NB4 (cell line): ENCODE results near the gene NCOA3.

Source experiments
- DNase-seq: peaks from one replicate; pipeline ENCODE4 v3.0.0; 2010; ENCODE audit warnings: low read depth
- H3K4me3 ChIP-seq: one replicate; pipeline ENCODE4 v1.5.1; 2011; ENCODE audit warnings: mild to moderate bottlenecking, low read depth, low read length, moderate library complexity
- CTCF ChIP-seq: IDR thresholded peaks from one replicate; pipeline ENCODE4 v1.5.1; 2012; ENCODE audit warnings: low read depth, low read length
- MAX ChIP-seq: IDR thresholded peaks from 2 replicates; pipeline ENCODE4 v1.6.1; 2011; ENCODE audit warnings: low read depth, low read length
- MYC ChIP-seq: IDR thresholded peaks from 2 replicates; pipeline ENCODE4 v1.6.1; 2011; ENCODE audit warnings: low read depth, low read length
- POLR2A ChIP-seq: IDR thresholded peaks from 2 replicates; pipeline ENCODE4 v1.6.1; 2011; ENCODE audit warnings: mild to moderate bottlenecking; ENCODE audit not compliant: insufficient read length; ENCODE audit errors: extremely low read depth

NCOA3 gene

DNA sequence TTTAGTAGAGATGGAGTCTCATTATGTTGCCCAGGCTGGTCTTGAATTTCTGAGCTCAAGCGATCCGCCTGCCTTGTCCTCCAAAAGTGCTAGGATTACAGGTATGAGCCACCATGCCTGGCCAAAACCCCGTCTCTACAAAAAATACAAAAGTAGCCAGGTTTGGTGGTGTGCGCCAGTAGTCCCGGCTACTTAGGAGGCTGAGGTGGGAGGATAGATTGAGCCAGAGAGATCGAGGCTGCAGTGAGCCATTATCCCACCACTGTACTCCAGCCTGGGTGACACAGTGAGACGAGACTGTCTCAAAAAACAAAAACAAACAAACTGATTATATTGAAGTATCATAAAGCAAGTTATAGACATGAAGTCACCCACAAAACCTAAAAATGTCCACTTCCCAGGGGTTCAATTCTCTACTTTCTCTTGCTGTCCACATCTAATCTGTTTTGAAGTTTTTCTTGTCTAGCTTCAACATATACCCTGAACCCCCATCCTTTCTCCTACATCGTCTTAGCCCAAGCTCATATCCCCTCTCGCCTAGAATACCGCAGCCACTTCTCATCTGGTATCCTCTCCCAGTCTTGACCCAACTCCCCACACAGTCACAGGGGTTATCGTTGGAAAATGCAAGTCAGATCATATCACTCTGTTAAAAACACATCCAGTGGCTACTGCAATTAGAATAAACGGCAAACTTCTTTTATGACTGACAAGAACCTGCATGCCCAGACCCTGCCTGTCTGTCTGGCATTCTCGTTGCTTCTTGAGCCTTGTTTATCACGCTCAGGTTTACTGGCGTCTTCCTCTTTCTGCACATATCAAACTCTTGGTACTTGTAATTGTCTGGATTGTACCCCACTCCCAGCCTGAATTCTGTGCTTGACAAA lies 20.1 kb upstream of the NCOA3 start:
- TF ChIP-seq CTCF (no peak), POLR2A (no peak), MAX (no peak), MYC (no peak)
- H3K4me3 ChIP-seq, result no peak overlapping the region
- no peak for DNase-seq

- no peak overlapping the region for H3K4me3 ChIP-seq
- TF ChIP-seq MAX, result no peak
- TF ChIP-seq MYC, result no peak
- TF ChIP-seq CTCF, result no peak
- TF ChIP-seq POLR2A, result no peak
- no peak for DNase-seq
These were observed 19.0 kb upstream of the NCOA3 start for GRCh38 chr20:47482705-47483104.

- DNase-seq, result no peak
- TF ChIP-seq POLR2A (no peak), MAX (no peak), CTCF (no peak), MYC (no peak)
- H3K4me3 ChIP-seq, result no peak overlapping the region
These were observed 17.4 kb upstream of the NCOA3 start for GRCh38 chr20:47484303-47484702.

DNA sequence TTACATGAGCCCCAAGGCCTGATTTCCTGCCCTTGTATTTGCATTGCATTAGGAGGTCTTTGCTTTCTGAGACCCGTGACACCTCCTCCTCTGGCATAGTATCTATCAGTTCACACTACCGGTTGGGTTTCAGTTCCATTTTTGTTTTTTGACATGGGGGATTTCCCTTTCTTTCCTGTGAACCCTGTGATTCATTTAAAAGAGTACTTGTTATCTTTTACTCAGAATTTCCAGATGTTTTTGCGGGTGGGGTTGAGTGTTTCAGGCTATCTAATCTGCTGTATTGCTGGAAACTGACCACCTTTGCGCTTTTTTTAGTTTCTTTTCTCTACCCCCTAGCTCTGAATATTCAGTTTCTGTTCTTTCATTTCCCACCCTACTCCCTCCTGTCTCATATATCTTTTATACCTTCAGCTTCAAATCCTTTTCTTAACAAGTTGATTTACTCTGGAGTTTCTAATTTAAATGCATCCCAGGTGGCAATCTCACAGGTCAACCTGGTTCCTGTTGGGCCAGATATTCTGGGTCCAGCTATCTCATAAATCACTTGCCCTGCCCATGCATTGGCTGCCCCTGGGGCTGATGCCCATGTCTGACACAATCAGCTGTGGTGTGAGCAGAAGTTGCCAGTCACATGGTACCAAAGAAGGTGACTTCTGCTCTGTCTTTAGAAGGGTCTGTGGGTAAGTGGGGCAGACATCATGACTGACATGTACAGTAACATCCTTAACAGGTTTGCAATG lies 14.3 kb upstream of the NCOA3 start:
- no peak overlapping the region for H3K4me3 ChIP-seq
- peak; percentile 45 for DNase-seq
- TF ChIP-seq MYC (no peak), CTCF (no peak), MAX (0 out of 2 replicates have a peak, but pooled peaks have one; percentile 38), POLR2A (no peak)

DNA sequence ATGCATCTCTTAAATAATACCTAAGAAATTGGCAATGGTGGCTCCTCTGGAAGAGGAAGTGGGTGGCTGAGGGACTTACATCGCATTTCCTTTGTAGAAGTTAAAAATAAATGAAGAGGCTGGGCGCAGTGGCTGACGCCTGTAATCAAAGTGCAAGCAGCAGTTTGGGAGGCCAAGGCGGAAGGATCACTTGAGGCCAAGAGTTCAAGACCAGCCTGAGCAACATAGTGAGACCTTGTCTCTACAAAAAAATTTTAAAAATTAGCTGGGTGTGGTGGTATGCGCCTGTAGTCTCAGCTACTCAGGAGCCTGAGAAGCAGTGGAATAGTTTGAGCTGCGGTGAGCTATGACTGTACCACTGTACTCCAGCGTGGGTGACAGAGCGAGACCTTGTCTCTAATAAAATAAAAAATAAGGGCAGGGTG lies 12.2 kb upstream of the NCOA3 start:
- DNase-seq, result peak; percentile 82
- no peak for TF ChIP-seq POLR2A
- TF ChIP-seq CTCF, result no peak
- TF ChIP-seq MYC, result no peak
- H3K4me3 ChIP-seq, result no peak overlapping the region
